ENCODE data around the gene SEM1. TPM values are rescaled to one million over a fixed set of nuclear protein-coding genes. Genes with fewer than 3 reads are reported as not detected.
"Not testable (repeated sequence)": the region's sequence is repeated elsewhere in the genome, so short reads cannot be mapped to it uniquely, and the experiment has no call there.

The SEM1 gene
- total RNA-seq, 1 experiment from 2014 or later, result 79.9 TPM

DNA sequence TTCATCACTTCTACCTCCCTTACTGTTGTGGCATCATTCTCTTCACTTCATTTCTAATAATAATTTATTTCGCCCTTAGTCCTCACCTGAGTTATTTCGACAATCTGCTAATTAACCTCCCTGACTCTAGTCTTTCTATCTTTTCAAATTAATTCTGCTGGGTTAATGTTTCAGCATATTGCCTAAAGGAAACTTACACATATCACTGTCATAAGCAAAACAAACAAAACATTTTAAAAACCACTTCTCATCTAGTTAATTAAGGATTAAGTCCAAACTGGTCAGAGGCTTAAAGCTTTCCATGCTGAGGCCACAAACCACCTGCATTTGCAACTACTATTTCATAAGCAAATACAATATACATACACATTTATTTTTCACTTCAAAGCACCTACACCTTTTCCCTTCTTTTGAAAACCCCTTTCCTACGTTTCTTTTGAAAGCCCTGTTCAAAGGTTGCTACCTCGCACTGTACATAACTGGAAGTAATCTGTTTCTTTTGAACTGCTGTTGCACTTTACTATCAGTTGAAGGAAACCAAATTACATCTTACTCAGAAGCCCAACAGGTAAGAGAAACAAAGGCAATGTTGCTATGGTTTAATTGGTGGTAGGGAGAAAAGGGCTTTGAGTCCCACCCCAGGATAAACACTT lies 10.3 kb downstream of the SEM1 start:
- H3K23ac ChIP-seq (ENCODE audit: insufficient read length, low read depth, low read length), result no peak overlapping the region
- Mint-ChIP-seq H3K27ac (no peak overlapping the region; a peak in 1 of 7 replicates), H3K4me1 (peaks cover 0 to 3% of the 10 kb centered on the region in 2 experiments; a peak in 2 of 4 replicates), H3K36me3 (ENCODE audit: insufficient read depth in 1 of 3, low read depth in 3 of 3) (peaks cover 0 to 1% (median 0%) of the 10 kb centered on the region in 3 experiments; a peak in 3 of 7 replicates), H3K27me3 (ENCODE audit: low read depth) (no peaks in the 10 kb centered on the region), H3K4me3 (no peak overlapping the region), H3K9me3 (no peaks in the 10 kb centered on the region)
- no peak overlapping the region for H2BK20ac ChIP-seq (ENCODE audit: low read depth, low read length, poor library complexity, severe bottlenecking)
- H4K8ac ChIP-seq (replicated peaks; ENCODE audit: insufficient read length, low read depth, low read length), result no peak overlapping the region
- H3K27me3 ChIP-seq (ENCODE audit: insufficient read depth, low read length), result no peaks in the 10 kb centered on the region
- no peak overlapping the region for H3K14ac ChIP-seq (ENCODE audit: insufficient read depth, low read length)
- no peak overlapping the region for H2BK5ac ChIP-seq (ENCODE audit: insufficient read length, low read length)
- no peaks in the 10 kb centered on the region for H3K79me1 ChIP-seq (ENCODE audit: insufficient read depth, low read depth, low read length, poor library complexity, severe bottlenecking)
- no peak overlapping the region for H4K91ac ChIP-seq (ENCODE audit: insufficient read length, low read depth, low read length)
- no peak overlapping the region for H2BK15ac ChIP-seq (ENCODE audit: low read depth, low read length)
- WGBS (ENCODE audit: extremely low coverage, insufficient read length, low lambda C conversion rate), result 100% methylated on average over 2 of the region's 4 CpGs
- DNase-seq, result no peak
- no peak overlapping the region for H2AFZ ChIP-seq (ENCODE audit: low read length)
- no peak overlapping the region for H4K5ac ChIP-seq (ENCODE audit: insufficient read length, low read depth, low read length)
- no peak overlapping the region for H2BK12ac ChIP-seq (ENCODE audit: insufficient read length, low read depth, low read length)
- H3K23me2 ChIP-seq (ENCODE audit: insufficient read length, low read depth, low read length, poor library complexity, severe bottlenecking), result no peaks in the 10 kb centered on the region
- peaks cover 34% of the 10 kb centered on the region; the same call in 1 of the 2 replicates for H3K79me2 ChIP-seq (ENCODE audit: insufficient read depth, low read length)
- H3K4me1 ChIP-seq (ENCODE audit: insufficient read depth, low read length), result no peaks in the 10 kb centered on the region
- no peak overlapping the region for H3T11ph ChIP-seq (ENCODE audit: low read length)
- H3K56ac ChIP-seq (ENCODE audit: insufficient read length, low read depth, low read length), result no peak overlapping the region
- no peak overlapping the region for H3K9ac ChIP-seq (ENCODE audit: extremely low read depth, insufficient read length, low read length)
- no peaks in the 10 kb centered on the region for H4K20me1 ChIP-seq (ENCODE audit: control insufficient read depth, insufficient read depth, insufficient read length)
- no peak overlapping the region for H2BK120ac ChIP-seq (ENCODE audit: low read depth, low read length, poor library complexity, severe bottlenecking)
- no peak overlapping the region for H3K18ac ChIP-seq (ENCODE audit: insufficient read length, low read depth, low read length)
- H3K9me3 ChIP-seq (ENCODE audit: control insufficient read depth, low read depth, low read length), result no peaks in the 10 kb centered on the region
- no peak for TF ChIP-seq CTCF (conservative IDR thresholded peaks at IDR 0.05)
- no peak overlapping the region for H3K4me2 ChIP-seq (ENCODE audit: insufficient read depth, insufficient read length, low read length)
- H3K27ac ChIP-seq (ENCODE audit: insufficient read length, low read depth, low read length), result no peak overlapping the region
- H3K4ac ChIP-seq (ENCODE audit: low read depth, low read length), result no peak overlapping the region
- H2AK5ac ChIP-seq (ENCODE audit: insufficient read length, low read length), result no peak overlapping the region

GRCh38 chr7:96698449-96698848 lies 11.2 kb downstream of the SEM1 start:
- H3K23ac ChIP-seq (ENCODE audit: insufficient read length, low read depth, low read length); H3K9me3 Mint-ChIP-seq; H4K91ac ChIP-seq (ENCODE audit: insufficient read length, low read depth, low read length); H4K5ac ChIP-seq (ENCODE audit: insufficient read length, low read depth, low read length); H3K56ac ChIP-seq (ENCODE audit: insufficient read length, low read depth, low read length); H3K79me1 ChIP-seq (ENCODE audit: insufficient read depth, low read depth, low read length, poor library complexity, severe bottlenecking); H3K23me2 ChIP-seq (ENCODE audit: insufficient read length, low read depth, low read length, poor library complexity, severe bottlenecking); H3K36me3 Mint-ChIP-seq (ENCODE audit: insufficient read depth in 1 of 3, low read depth in 3 of 3); H4K20me1 ChIP-seq (ENCODE audit: control insufficient read depth, insufficient read depth, insufficient read length); H3K14ac ChIP-seq (ENCODE audit: insufficient read depth, low read length); H4K8ac ChIP-seq (replicated peaks; ENCODE audit: insufficient read length, low read depth, low read length); H3K4ac ChIP-seq (ENCODE audit: low read depth, low read length); H3K4me1 ChIP-seq (ENCODE audit: insufficient read depth, low read length); H3K4me3 Mint-ChIP-seq; H2BK5ac ChIP-seq (ENCODE audit: insufficient read length, low read length); H2AK5ac ChIP-seq (ENCODE audit: insufficient read length, low read length); H2BK12ac ChIP-seq (ENCODE audit: insufficient read length, low read depth, low read length); H3K27me3 ChIP-seq (ENCODE audit: insufficient read depth, low read length); H2BK15ac ChIP-seq (ENCODE audit: low read depth, low read length); DNase-seq; H2AFZ ChIP-seq (ENCODE audit: low read length); H3K27me3 Mint-ChIP-seq (ENCODE audit: low read depth); H2BK20ac ChIP-seq (ENCODE audit: low read depth, low read length, poor library complexity, severe bottlenecking); H3K4me2 ChIP-seq (ENCODE audit: insufficient read depth, insufficient read length, low read length); H3K9me3 ChIP-seq (ENCODE audit: control insufficient read depth, low read depth, low read length); H3K18ac ChIP-seq (ENCODE audit: insufficient read length, low read depth, low read length); H3K4me1 Mint-ChIP-seq; H3T11ph ChIP-seq (ENCODE audit: low read length); H3K9ac ChIP-seq (ENCODE audit: extremely low read depth, insufficient read length, low read length); H2BK120ac ChIP-seq (ENCODE audit: low read depth, low read length, poor library complexity, severe bottlenecking); H3K27ac ChIP-seq (ENCODE audit: insufficient read length, low read depth, low read length): not testable (repeated sequence)
- WGBS (ENCODE audit: extremely low coverage, insufficient read length, low lambda C conversion rate), result no CpG with 5 or more reads among the region's 7 CpGs
- H3K79me2 ChIP-seq (ENCODE audit: insufficient read depth, low read length), result peaks cover 30% of the 10 kb centered on the region; the same call in 1 of the 2 replicates
- peak overlapping the region in 1 of 3 experiments; percentile 94; a peak in 1 of 7 replicates for H3K27ac Mint-ChIP-seq

Data from H9 (cell line).